Right lobe of liver (tissue), 6 donors: ENCODE data around the gene OPHN1. TPM values are rescaled to one million over a fixed set of nuclear protein-coding genes. Genes with fewer than 3 reads are reported as not detected.

Source experiments
- ATAC-seq, 4 donors: fragments of 200-7000 bp; cut with Tn5 transposase; one replicate each; pipeline ENCODE4 v1.9.1; 2020; ENCODE audit warnings: mild to moderate bottlenecking in 4 of 4, moderate library complexity in 4 of 4
- DNase-seq, 3 donors: peaks; one replicate each; pipeline ENCODE4 v3.0.0-alpha.2; 2020
- H3K27ac ChIP-seq, 3 donors: fragments of 200-600 bp; one replicate each; pipeline ENCODE4 v1.8.0; 2022
- H3K27me3 ChIP-seq, 2 donors: fragments of 200-600 bp; one replicate each; pipeline ENCODE4 v1.8.0; 2022
- H3K36me3 ChIP-seq, 4 donors: fragments of 200-600 bp; sonication (generic) in 1 of 4; one replicate each; pipeline versions ENCODE4 v1.5.1 to v1.8.0; 2017 to 2022; ENCODE audit warnings: control low read depth in 1 of 4
- H3K4me1 ChIP-seq, 4 donors: fragments of 200-600 bp; sonication (generic) in 1 of 4; one replicate each; pipeline versions ENCODE4 v1.5.1 to v1.8.0; 2017 to 2022; ENCODE audit warnings: control low read depth in 1 of 4
- H3K4me3 ChIP-seq, 3 donors: fragments of 200-600 bp; one replicate each; pipeline ENCODE4 v1.8.0; 2022
- H3K9me3 ChIP-seq, 4 donors: fragments of 200-600 bp; sonication (generic) in 1 of 4; one replicate each; pipeline versions ENCODE4 v1.5.1 to v1.8.0; 2017 to 2022; ENCODE audit warnings: control low read depth in 1 of 4
- CTCF ChIP-seq, 4 donors: fragments of 200-600 bp in 3 of 4; fragments of 450-650 bp in 1 of 4; IDR thresholded peaks; one replicate each; pipeline versions ENCODE4 v1.5.1 to v1.8.0; 2016 to 2022; ENCODE audit warnings: antibody characterized with exemption in 4 of 4, mild to moderate bottlenecking in 2 of 4
- POLR2A ChIP-seq: fragments of 450-650 bp; IDR thresholded peaks from one replicate; pipeline ENCODE4 v1.6.1; 2017; ENCODE audit warnings: antibody characterized with exemption, mild to moderate bottlenecking
- WGBS: methylation state at CpG from one replicate; pipeline ENCODE4 v1.1.6; 2018; ENCODE audit warnings: low coverage, low lambda C conversion rate; ENCODE audit not compliant: insufficient coverage; ENCODE audit errors: missing lambda C conversion rate; 5-methylcytosine and 5-hydroxymethylcytosine counted together
- intact Hi-C, 2 donors: fragments of 100-400 bp; cut with DNase I; formaldehyde crosslinking; loops; one replicate each; pipeline versions ENCODE4 v1.11.2 to v1.14.1; 2022
- total RNA-seq, 6 experiments: library from RNA; depleted of rRNA in 2 of 6; stranded (reverse); fragments of >200 nt in 2 of 6; fragmentation: NEBNext Ultra II Directional in 3 of 6; extraction: Animal tissue kit (Norgen Biotek cat#: 25700) in 3 of 6; gene quantifications; one replicate each; pipeline versions ENCODE4 v1.1.0 to v1.2.4, GENCODE V29; 2016 to 2023
- donor health status: DM: no; HTN: yes; CAD: no.
- donor health status: DM: no; HTN: no; CAD: no.
- donor health status: DM: no; HTN: no; CAD: no.
- donor health status: DM: no; HTN: yes; CAD: no.
- donor health status: DM: no; HTN: yes; CAD: no.

The OPHN1 gene
- total RNA-seq, 6 experiments from 2014 or later = 0.47 to 1.2 (median 0.81) TPM

GRCh38 chrX:68254738-68255645 is 178.3 kb downstream of the OPHN1 start:
- intact Hi-C loops = no loop called here
- Histone ChIP-seq H3K36me3 (no peaks in the 10 kb centered on the region), H3K4me1 (no peaks in the 10 kb centered on the region), H3K27me3 (no peaks in the 10 kb centered on the region), H3K27ac (no peak overlapping the region), H3K4me3 (no peak overlapping the region), H3K9me3 (no peaks in the 10 kb centered on the region)
- DNase-seq = no peak
- no peak for TF ChIP-seq POLR2A
- WGBS = 63% methylated on average over 10 of the region's 11 CpGs
- no peak for ATAC-seq

- ATAC-seq (no peak), DNase-seq (no peak)
- Histone ChIP-seq H3K9me3 (no peaks in the 10 kb centered on the region), H3K4me3 (no peak overlapping the region), H3K27me3 (no peaks in the 10 kb centered on the region), H3K27ac (no peak overlapping the region), H3K36me3 (no peaks in the 10 kb centered on the region), H3K4me1 (no peaks in the 10 kb centered on the region)
- TF ChIP-seq POLR2A = no peak
- no peak for TF ChIP-seq CTCF (IDR thresholded peaks at IDR 0.05)
- intact Hi-C loops = no loop called here
- 6% methylated on average over 2 of the region's 2 CpGs for WGBS
Observed at GRCh38 chrX:68252664-68253063, 180.6 kb downstream of the OPHN1 start.

- WGBS = 55% methylated on average over 2 of the region's 2 CpGs
- ATAC-seq = no peak
- Histone ChIP-seq H3K4me1 (no peaks in the 10 kb centered on the region), H3K27ac (no peak overlapping the region), H3K9me3 (no peaks in the 10 kb centered on the region), H3K36me3 (no peaks in the 10 kb centered on the region), H3K27me3 (no peaks in the 10 kb centered on the region), H3K4me3 (no peak overlapping the region)
- DNase-seq = no peak
- TF ChIP-seq CTCF (IDR thresholded peaks at IDR 0.05) (no peak), POLR2A (no peak)
- intact Hi-C loops = no loop called here
Observed at GRCh38 chrX:68249903-68250302, 183.4 kb downstream of the OPHN1 start.

- Histone ChIP-seq H3K27me3 (no peaks in the 10 kb centered on the region), H3K36me3 (no peaks in the 10 kb centered on the region), H3K9me3 (no peaks in the 10 kb centered on the region), H3K4me1 (no peaks in the 10 kb centered on the region), H3K27ac (no peak overlapping the region), H3K4me3 (no peak overlapping the region)
- DNase-seq (no peak), ATAC-seq (no peak)
- intact Hi-C loops = no loop called here
- WGBS = 44% methylated on average over 3 of the region's 5 CpGs
- TF ChIP-seq POLR2A (no peak), CTCF (IDR thresholded peaks at IDR 0.05) (no peak)
Observed at GRCh38 chrX:68249401-68249831, 183.9 kb downstream of the OPHN1 start.

- Histone ChIP-seq H3K9me3 (no peaks in the 10 kb centered on the region), H3K27ac (no peak overlapping the region), H3K4me1 (no peaks in the 10 kb centered on the region), H3K27me3 (no peaks in the 10 kb centered on the region), H3K4me3 (no peak overlapping the region), H3K36me3 (no peaks in the 10 kb centered on the region)
- no peak for TF ChIP-seq POLR2A
- peak in 3 of 4 donors; percentile 19 to 34 (median 29) for TF ChIP-seq CTCF (IDR thresholded peaks at IDR 0.05)
- 59% methylated on average over 7 of the region's 7 CpGs for WGBS
- intact Hi-C loops = no loop called here
- peak in 1 of 3 donors; percentile 21 for DNase-seq
- no peak for ATAC-seq
Observed at GRCh38 chrX:68238568-68238967, 194.7 kb downstream of the OPHN1 start.
